GM23338 (cell line): Measurements from ENCODE around the gene WSCD1. TPM values are rescaled to one million over a fixed set of nuclear protein-coding genes. Genes with fewer than 3 reads are reported as not detected.

Experiments
- ATAC-seq: fragments of 200-7000 bp; cut with Tn5 transposase; 3 replicates; pipeline ENCODE4 v1.9.1; 2020
- DNase-seq: peaks from one replicate; pipeline ENCODE4 v3.0.0-alpha.2; 2015; ENCODE audit warnings: low spot score
- H2AFZ ChIP-seq: fragments of 200-600 bp; sonication (generic); 2 replicates; pipeline ENCODE4 v1.8.0; 2016; ENCODE audit warnings: antibody characterized with exemption, mild to moderate bottlenecking, moderate library complexity
- H3F3A ChIP-seq: fragments of 200-600 bp; sonication (generic); replicated peaks from 2 replicates; pipeline ENCODE4 v1.8.0; 2017; ENCODE audit warnings: antibody characterized with exemption, mixed run types, low read depth
- H3K27ac ChIP-seq: fragments of 200-600 bp; sonication (generic); 2 replicates; pipeline ENCODE4 v1.6.1; 2016; ENCODE audit warnings: low read depth
- H3K27me3 ChIP-seq: fragments of 200-600 bp; sonication (generic); 2 replicates; pipeline ENCODE4 v1.8.0; 2016; ENCODE audit warnings: mild to moderate bottlenecking, mixed run types, moderate library complexity; ENCODE audit not compliant: insufficient read depth
- H3K36me3 ChIP-seq: fragments of 200-600 bp; sonication (generic); 2 replicates; pipeline ENCODE4 v1.8.0; 2016; ENCODE audit warnings: mild to moderate bottlenecking; ENCODE audit not compliant: insufficient read depth
- H3K4me1 ChIP-seq: fragments of 200-600 bp; sonication (generic); 2 replicates; pipeline ENCODE4 v1.8.0; 2016; ENCODE audit warnings: mild to moderate bottlenecking, moderate library complexity; ENCODE audit not compliant: insufficient read depth
- H3K4me2 ChIP-seq: fragments of 200-600 bp; sonication (generic); 2 replicates; pipeline ENCODE4 v1.7.1; 2017; ENCODE audit warnings: mixed run types
- H3K4me3 ChIP-seq: fragments of 200-600 bp; sonication (generic); 2 replicates; pipeline ENCODE4 v1.6.1; 2016; ENCODE audit warnings: mixed run types
- H3K79me2 ChIP-seq: fragments of 200-600 bp; sonication (generic); replicated peaks from 2 replicates; pipeline ENCODE4 v1.8.0; 2017; ENCODE audit warnings: mild to moderate bottlenecking; ENCODE audit not compliant: insufficient read depth
- H3K9me2 ChIP-seq: fragments of 200-600 bp; sonication (generic); 2 replicates; pipeline ENCODE4 v1.8.0; 2017; ENCODE audit not compliant: insufficient read depth
- H4K20me1 ChIP-seq: fragments of 200-600 bp; sonication (generic); replicated peaks from 2 replicates; pipeline ENCODE4 v1.8.0; 2017; ENCODE audit warnings: mild to moderate bottlenecking; ENCODE audit not compliant: insufficient read depth
- H3K27ac Mint-ChIP-seq: 2 replicates; pipeline ENCODE4 v1.8.0; 2020; ENCODE audit warnings: inconsistent platforms, mild to moderate bottlenecking, moderate library complexity, mixed read lengths
- H3K27me3 Mint-ChIP-seq: 3 replicates; pipeline ENCODE4 v1.8.0; 2022; ENCODE audit warnings: low read depth, mild to moderate bottlenecking, moderate library complexity, mixed read lengths, inconsistent platforms; ENCODE audit not compliant: insufficient read depth, poor library complexity
- H3K36me3 Mint-ChIP-seq: 3 replicates; pipeline ENCODE4 v1.8.0; 2021; ENCODE audit warnings: low read depth, mild to moderate bottlenecking, inconsistent platforms, moderate library complexity, mixed read lengths
- H3K4me1 Mint-ChIP-seq: 3 replicates; pipeline ENCODE4 v1.8.0; 2020; ENCODE audit warnings: mild to moderate bottlenecking, inconsistent platforms, mixed read lengths
- H3K4me3 Mint-ChIP-seq: 3 replicates; pipeline ENCODE4 v1.8.0; 2021; ENCODE audit warnings: moderate library complexity, mild to moderate bottlenecking, inconsistent platforms, mixed read lengths
- H3K9me3 Mint-ChIP-seq: 3 replicates; pipeline ENCODE4 v1.8.0; 2020; ENCODE audit warnings: moderate library complexity, mild to moderate bottlenecking, inconsistent platforms, mixed read lengths
- ETS1 ChIP-seq: IDR thresholded peaks from 2 replicates; pipeline ENCODE4 v1.6.1; 2016; ENCODE audit warnings: antibody characterized with exemption
- EZH2 ChIP-seq: fragments of 200-600 bp; sonication (generic); IDR thresholded peaks from one replicate; pipeline ENCODE4 v1.8.0; 2017; ENCODE audit warnings: antibody characterized with exemption, mild to moderate bottlenecking, low read depth; ENCODE audit not compliant: unreplicated experiment
- EZH2phosphoT487 ChIP-seq: fragments of 200-600 bp; sonication (generic); IDR thresholded peaks from one replicate; pipeline ENCODE4 v1.8.1; 2018; ENCODE audit warnings: antibody characterized with exemption; ENCODE audit not compliant: unreplicated experiment
- NANOG ChIP-seq: IDR thresholded peaks from 2 replicates; pipeline ENCODE4 v1.6.1; 2016; ENCODE audit warnings: antibody characterized with exemption, borderline replicate concordance
- REST ChIP-seq: IDR thresholded peaks from one replicate; pipeline ENCODE4 v1.6.1; 2018; ENCODE audit warnings: antibody characterized with exemption; ENCODE audit not compliant: unreplicated experiment
- ZNF114 ChIP-seq: fragments of 250-450 bp; sonication (Bioruptor Pico); IDR thresholded peaks from 2 replicates; pipeline ENCODE4 v1.5.0; 2020; ENCODE audit warnings: mild to moderate bottlenecking, moderate library complexity
- ZNF331 ChIP-seq: fragments of 250-450 bp; sonication (Bioruptor Pico); IDR thresholded peaks from 2 replicates; pipeline ENCODE4 v1.5.0; 2020; ENCODE audit warnings: low read depth, mild to moderate bottlenecking, moderate library complexity
- polyA plus RNA-seq: library from polyadenylated mRNA; unstranded; fragments of >200 nt; fragmentation: Nextera tagmentation; extraction: Ambion mirVana; gene quantifications from 2 replicates; pipeline ENCODE4 v1.2.1, GENCODE V29; 2016
- total RNA-seq: library from RNA; depleted of rRNA; stranded (reverse); fragments of >200 nt; shearing (Covaris generic); gene quantifications from 2 replicates; pipeline ENCODE4 v1.2.3, GENCODE V29; 2014

Gene WSCD1
- total and polyA plus RNA-seq, 2 experiments from 2014 or later, result 6.1 to 38.9 TPM

- peaks cover 2% of the 10 kb centered on the region; the same call in 2 of the 3 replicates for H3K9me3 Mint-ChIP-seq
- no peak for TF ChIP-seq ZNF114 (CRISPR knock-in tag)
- no peak for TF ChIP-seq ETS1
- TF ChIP-seq ZNF331 (CRISPR knock-in tag), result no peak
- no peak for TF ChIP-seq REST
- no peak for TF ChIP-seq EZH2phosphoT487
- Histone ChIP-seq H3K4me1 (no peaks in the 10 kb centered on the region; the same call in 1 of the 2 replicates), H2AFZ (no peak overlapping the region), H3K79me2 (peaks cover 21% of the 10 kb centered on the region; the same call in 1 of the 2 replicates), H3K4me2 (no peak overlapping the region), H3K4me3 (no peak overlapping the region), H3K36me3 (no peaks in the 10 kb centered on the region), H4K20me1 (no peaks in the 10 kb centered on the region; the same call in 1 of the 2 replicates), H3F3A (no peaks in the 10 kb centered on the region), H3K27me3 (peaks cover 26% of the 10 kb centered on the region), H3K27ac (no peak overlapping the region), H3K9me2 (no peaks in the 10 kb centered on the region)
- ATAC-seq (no peak), DNase-seq (no peak)
- H3K27ac Mint-ChIP-seq, result no peak overlapping the region
- no peak overlapping the region for H3K4me3 Mint-ChIP-seq
- peaks cover 20% of the 10 kb centered on the region for H3K27me3 Mint-ChIP-seq
- H3K36me3 Mint-ChIP-seq, result no peaks in the 10 kb centered on the region; the same call in 2 of the 3 replicates
- peaks cover 47% of the 10 kb centered on the region for H3K4me1 Mint-ChIP-seq
Observed at GRCh38 chr17:6072611-6073010, 2.4 kb downstream of the WSCD1 start.

GRCh38 chr17:6073620-6074019 lies 3.4 kb downstream of the WSCD1 start:
- Mint-ChIP-seq H3K27ac (no peak overlapping the region), H3K36me3 (peaks cover 6% of the 10 kb centered on the region; the same call in 2 of the 3 replicates)

More at GRCh38 chr17:6073620-6074019, 3.4 kb downstream of the WSCD1 start:
- H3K4me3 ChIP-seq, result no peak overlapping the region
- H3K27me3 Mint-ChIP-seq, result peaks cover 20% of the 10 kb centered on the region
- H3K4me3 Mint-ChIP-seq, result no peak overlapping the region
- peaks cover 18% of the 10 kb centered on the region for H3K27me3 ChIP-seq
- H3K4me2 ChIP-seq, result no peak overlapping the region
- H3F3A ChIP-seq, result no peaks in the 10 kb centered on the region
- H3K4me1 ChIP-seq, result no peaks in the 10 kb centered on the region; the same call in 1 of the 2 replicates
- H3K79me2 ChIP-seq, result peaks cover 31% of the 10 kb centered on the region
- H3K4me1 Mint-ChIP-seq, result peaks cover 55% of the 10 kb centered on the region
- TF ChIP-seq EZH2, result no peak
- no peak for TF ChIP-seq EZH2phosphoT487
- TF ChIP-seq NANOG, result no peak
- TF ChIP-seq REST, result no peak
- TF ChIP-seq ZNF114 (CRISPR knock-in tag), result no peak
- no peak for TF ChIP-seq ETS1
- H3K27ac ChIP-seq, result no peak overlapping the region
- DNase-seq (no peak), ATAC-seq (no peak)
- no peaks in the 10 kb centered on the region; the same call in 1 of the 2 replicates for H4K20me1 ChIP-seq
- H3K9me2 ChIP-seq, result no peaks in the 10 kb centered on the region
- no peak overlapping the region for H2AFZ ChIP-seq
- H3K36me3 ChIP-seq, result no peaks in the 10 kb centered on the region
- peaks cover 2% of the 10 kb centered on the region; the same call in 2 of the 3 replicates for H3K9me3 Mint-ChIP-seq
